Osteocyte (in vitro differentiated cells): ENCODE data around the gene ARHGAP10. TPM values are rescaled to one million over a fixed set of nuclear protein-coding genes. Genes with fewer than 3 reads are reported as not detected.

Experiments
- DNase-seq: peaks from one replicate; pipeline ENCODE4 v3.0.0; 2021; ENCODE audit warnings: mixed read lengths; ENCODE audit not compliant: unreplicated experiment; ENCODE audit errors: extremely low spot score
- H3K27ac Mint-ChIP-seq: one replicate; pipeline ENCODE4 v1.8.0; 2021; ENCODE audit warnings: mild to moderate bottlenecking, mixed read lengths; ENCODE audit not compliant: unreplicated experiment
- H3K27me3 Mint-ChIP-seq: one replicate; pipeline ENCODE4 v1.8.0; 2021; ENCODE audit warnings: mixed read lengths; ENCODE audit not compliant: unreplicated experiment
- H3K36me3 Mint-ChIP-seq: one replicate; pipeline ENCODE4 v1.8.0; 2021; ENCODE audit warnings: mixed read lengths; ENCODE audit not compliant: unreplicated experiment
- H3K4me1 Mint-ChIP-seq: one replicate; pipeline ENCODE4 v1.8.0; 2021; ENCODE audit warnings: mixed read lengths; ENCODE audit not compliant: unreplicated experiment
- H3K4me3 Mint-ChIP-seq: one replicate; pipeline ENCODE4 v1.8.0; 2021; ENCODE audit warnings: mild to moderate bottlenecking, moderate library complexity, mixed read lengths; ENCODE audit not compliant: unreplicated experiment
- H3K9me3 Mint-ChIP-seq: one replicate; pipeline ENCODE4 v1.8.0; 2021; ENCODE audit warnings: mixed read lengths; ENCODE audit not compliant: unreplicated experiment
- CTCF ChIP-seq: fragments of 200-600 bp; sonication (generic); IDR thresholded peaks from 2 replicates; pipeline ENCODE4 v1.5.0; 2021; ENCODE audit warnings: antibody characterized with exemption, mild to moderate bottlenecking, moderate library complexity
- total RNA-seq: library from RNA; stranded (reverse); gene quantifications from 2 replicates; pipeline ENCODE4 v1.2.1, GENCODE V29; 2021

Gene ARHGAP10
- total RNA-seq, 1 donor from 2014 or later: 121 TPM

- peaks cover 5% of the 10 kb centered on the region for H3K9me3 Mint-ChIP-seq
- no peaks in the 10 kb centered on the region for H3K27me3 Mint-ChIP-seq
- H3K36me3 Mint-ChIP-seq: peaks cover 29% of the 10 kb centered on the region
- no peak for DNase-seq
- H3K4me3 Mint-ChIP-seq: no peak overlapping the region
- no peak for TF ChIP-seq CTCF
- no peak overlapping the region for H3K27ac Mint-ChIP-seq
- H3K4me1 Mint-ChIP-seq: peaks cover 32% of the 10 kb centered on the region
Observed at GRCh38 chr4:147844781-147845180, 112.9 kb downstream of the ARHGAP10 start.

- Mint-ChIP-seq H3K27me3 (no peaks in the 10 kb centered on the region), H3K9me3 (peaks cover 5% of the 10 kb centered on the region), H3K27ac (no peak overlapping the region), H3K4me3 (no peak overlapping the region), H3K36me3 (peaks cover 34% of the 10 kb centered on the region), H3K4me1 (peaks cover 20% of the 10 kb centered on the region)
- DNase-seq: no peak
- TF ChIP-seq CTCF: no peak
Observed at GRCh38 chr4:147846318-147847155, 114.6 kb downstream of the ARHGAP10 start.

GRCh38 chr4:147847751-147848590, 116.1 kb downstream of the ARHGAP10 start:
- H3K36me3 Mint-ChIP-seq: peaks cover 28% of the 10 kb centered on the region
- no peaks in the 10 kb centered on the region for H3K27me3 Mint-ChIP-seq
- TF ChIP-seq CTCF: no peak
- no peak overlapping the region for H3K27ac Mint-ChIP-seq
- no peak for DNase-seq
- H3K4me3 Mint-ChIP-seq: peak overlapping the region; percentile 46
- peaks cover 8% of the 10 kb centered on the region for H3K4me1 Mint-ChIP-seq
- H3K9me3 Mint-ChIP-seq: no peaks in the 10 kb centered on the region

- DNase-seq: no peak
- peaks cover 3% of the 10 kb centered on the region for H3K9me3 Mint-ChIP-seq
- H3K4me1 Mint-ChIP-seq: peaks cover 12% of the 10 kb centered on the region
- TF ChIP-seq CTCF: no peak
- no peaks in the 10 kb centered on the region for H3K27me3 Mint-ChIP-seq
- peaks cover 28% of the 10 kb centered on the region for H3K36me3 Mint-ChIP-seq
- H3K4me3 Mint-ChIP-seq: peak overlapping the region; percentile 46
- H3K27ac Mint-ChIP-seq: no peak overlapping the region
Observed at GRCh38 chr4:147848634-147849033, 116.7 kb downstream of the ARHGAP10 start.

GRCh38 chr4:147851135-147851534, 119.2 kb downstream of the ARHGAP10 start:
- H3K36me3 Mint-ChIP-seq: peaks cover 30% of the 10 kb centered on the region
- H3K27me3 Mint-ChIP-seq: no peaks in the 10 kb centered on the region
- no peak overlapping the region for H3K4me3 Mint-ChIP-seq
- no peak overlapping the region for H3K27ac Mint-ChIP-seq
- H3K4me1 Mint-ChIP-seq: peaks cover 37% of the 10 kb centered on the region
- peaks cover 3% of the 10 kb centered on the region for H3K9me3 Mint-ChIP-seq
- DNase-seq: no peak
- TF ChIP-seq CTCF: no peak
